ENCODE results near the gene TSTD1. TPM values are rescaled to one million over a fixed set of nuclear protein-coding genes. Genes with fewer than 3 reads are reported as not detected.

TSTD1 gene
- total RNA-seq, 4 donors from 2014 or later = 8.6 to 52.6 (median 16.8) TPM

DNA sequence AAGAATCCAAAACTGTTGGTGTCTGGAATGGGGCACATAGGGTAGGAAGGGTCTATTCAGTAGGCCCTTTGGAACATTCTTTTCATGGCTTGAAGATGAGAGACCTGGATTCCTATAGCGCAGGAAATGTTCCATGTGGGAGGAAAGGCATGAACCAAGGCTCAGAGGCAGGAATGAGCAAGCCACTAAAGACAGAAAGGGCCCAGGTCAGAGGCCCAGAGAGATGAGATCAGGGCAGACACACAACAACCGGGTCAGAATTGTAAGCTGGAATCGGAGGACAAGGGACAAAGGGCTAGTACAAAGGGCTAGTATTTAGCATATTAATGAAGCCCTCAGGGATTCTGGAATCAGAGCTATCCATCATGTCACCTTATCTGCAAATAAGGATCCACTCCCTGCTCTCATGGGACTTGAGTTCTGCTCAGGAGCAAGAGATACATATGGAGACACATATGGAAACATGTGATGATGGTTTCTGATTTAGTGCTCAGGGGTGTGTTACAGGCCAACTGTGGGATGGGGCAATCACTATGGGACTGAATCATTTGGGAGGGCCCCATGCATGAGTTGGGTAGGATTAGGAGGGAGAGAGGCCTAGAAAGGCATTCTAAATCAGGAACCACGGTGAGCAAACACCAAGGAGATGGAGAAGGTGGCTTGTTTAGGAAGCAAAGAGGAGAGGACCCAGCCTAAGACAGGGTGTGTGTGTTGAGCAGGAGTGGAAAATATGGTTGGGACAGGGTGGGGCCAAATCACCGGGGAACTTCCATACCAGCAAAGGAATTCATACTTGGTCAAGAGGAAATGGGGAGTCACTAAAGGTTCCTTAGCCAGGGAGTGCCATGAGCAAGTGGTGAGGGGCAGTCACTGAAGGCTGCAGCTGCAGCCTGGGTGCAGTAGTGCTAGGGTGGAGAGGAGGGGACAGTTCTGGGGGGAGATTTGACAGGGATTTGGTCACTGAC, 42.0 kb upstream of the TSTD1 start:
- no peaks in the 10 kb centered on the region for H3K27me3 ChIP-seq
- H3K9me3 ChIP-seq = no peaks in the 10 kb centered on the region
- intact Hi-C loops (cut with DNase I; ENCODE audit: low total_unique reads) = no loop called here
- in situ Hi-C loops (cut with MboI; ENCODE audit: low sequenced_read_pairs in 4 of 4) = no loop called here
- TF ChIP-seq CTCF (IDR thresholded peaks at IDR 0.05 in 4 of 5, conservative IDR thresholded peaks at IDR 0.05 in 1 of 5) (no peak), POLR2A (IDR thresholded peaks at IDR 0.05) (no peak)
- no peak overlapping the region for H3K27ac ChIP-seq
- no peak overlapping the region for H3K4me3 ChIP-seq
- ATAC-seq (no peak), DNase-seq (no peak)
- H3K36me3 ChIP-seq = no peaks in the 10 kb centered on the region
- H3K4me1 ChIP-seq = no peaks in the 10 kb centered on the region

DNA sequence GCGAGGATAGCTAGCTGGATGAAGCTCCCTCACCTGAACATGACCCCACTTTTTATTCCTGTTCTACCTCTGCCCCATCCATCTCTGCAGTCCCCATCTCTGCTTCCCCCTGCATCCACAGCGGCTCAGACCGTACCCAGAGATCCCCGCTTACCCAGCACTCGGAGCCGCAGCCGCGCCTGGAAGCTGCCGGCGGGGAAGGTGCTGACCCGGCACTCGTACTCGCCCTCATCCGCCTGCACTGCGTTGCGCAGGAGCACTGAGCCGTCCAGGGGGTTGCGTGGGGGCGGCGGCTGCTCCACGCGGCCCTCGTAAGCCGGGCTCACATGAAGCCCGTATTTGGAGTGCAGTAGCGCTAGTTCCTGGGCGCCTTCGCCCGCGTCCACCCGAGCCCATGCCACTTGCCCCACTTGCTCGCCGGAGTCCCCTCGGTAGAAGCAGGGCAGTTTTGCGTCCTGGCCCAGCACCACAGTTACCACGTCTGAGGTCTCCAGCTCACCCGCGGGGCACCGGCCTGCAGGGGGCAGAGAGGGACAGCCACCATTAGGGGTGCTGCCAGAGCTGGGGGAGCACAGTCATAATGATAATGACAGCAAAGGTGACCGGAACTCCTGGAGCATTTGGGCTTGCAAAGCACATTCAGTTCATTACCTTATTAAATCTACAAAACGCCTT, 40.8 kb upstream of the TSTD1 start:
- H3K36me3 ChIP-seq = no peaks in the 10 kb centered on the region
- H3K27me3 ChIP-seq = no peaks in the 10 kb centered on the region
- intact Hi-C loops (cut with DNase I; ENCODE audit: low total_unique reads) = no loop called here
- no peak for TF ChIP-seq POLR2A (IDR thresholded peaks at IDR 0.05)
- no peak for TF ChIP-seq CTCF (IDR thresholded peaks at IDR 0.05 in 4 of 5, conservative IDR thresholded peaks at IDR 0.05 in 1 of 5)
- H3K4me1 ChIP-seq = no peaks in the 10 kb centered on the region
- H3K27ac ChIP-seq = no peak overlapping the region
- no peak overlapping the region for H3K4me3 ChIP-seq
- H3K9me3 ChIP-seq = no peaks in the 10 kb centered on the region
- no peak for DNase-seq
- ATAC-seq = no peak
- in situ Hi-C loops (cut with MboI; ENCODE audit: low sequenced_read_pairs in 4 of 4) = no loop called here

DNA sequence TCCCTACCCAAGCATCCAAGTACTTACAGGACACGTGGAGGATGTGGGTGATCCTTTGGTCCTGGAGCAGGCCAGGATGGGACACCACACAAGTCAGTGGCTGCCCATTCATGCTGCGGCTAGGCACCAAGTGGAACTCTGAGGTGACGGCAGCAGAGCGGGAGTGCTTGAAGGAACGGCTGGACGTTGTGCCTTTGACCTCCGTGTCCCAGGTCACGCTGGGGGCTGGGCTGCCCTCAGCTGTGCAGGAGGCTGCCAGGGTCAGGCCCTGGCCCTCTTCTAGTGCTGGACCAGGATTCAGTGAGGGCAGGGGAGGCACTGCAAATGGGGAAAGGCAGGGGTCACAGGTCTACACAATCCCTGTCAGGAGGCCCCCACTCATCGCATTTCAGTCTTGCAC, 38.7 kb upstream of the TSTD1 start:
- H3K4me1 ChIP-seq = no peaks in the 10 kb centered on the region
- H3K27me3 ChIP-seq = no peaks in the 10 kb centered on the region
- TF ChIP-seq POLR2A (IDR thresholded peaks at IDR 0.05) (no peak), CTCF (IDR thresholded peaks at IDR 0.05 in 4 of 5, conservative IDR thresholded peaks at IDR 0.05 in 1 of 5) (no peak)
- DNase-seq (no peak), ATAC-seq (no peak)
- intact Hi-C loops (cut with DNase I; ENCODE audit: low total_unique reads) = no loop called here
- no peak overlapping the region for H3K27ac ChIP-seq
- no peak overlapping the region for H3K4me3 ChIP-seq
- in situ Hi-C loops (cut with MboI; ENCODE audit: low sequenced_read_pairs in 4 of 4) = no loop called here
- no peaks in the 10 kb centered on the region for H3K36me3 ChIP-seq
- H3K9me3 ChIP-seq = no peaks in the 10 kb centered on the region

- Histone ChIP-seq H3K4me3 (no peak overlapping the region), H3K36me3 (no peaks in the 10 kb centered on the region), H3K27ac (no peak overlapping the region), H3K9me3 (no peaks in the 10 kb centered on the region), H3K27me3 (no peaks in the 10 kb centered on the region), H3K4me1 (no peaks in the 10 kb centered on the region)
- in situ Hi-C loops (cut with MboI; ENCODE audit: low sequenced_read_pairs in 4 of 4) (no loop called here), intact Hi-C loops (cut with DNase I; ENCODE audit: low total_unique reads) (no loop called here)
- no peak for TF ChIP-seq POLR2A (IDR thresholded peaks at IDR 0.05)
- TF ChIP-seq CTCF (IDR thresholded peaks at IDR 0.05 in 4 of 5, conservative IDR thresholded peaks at IDR 0.05 in 1 of 5) = no peak
- DNase-seq (no peak), ATAC-seq (no peak)
Measured at GRCh38 chr1:161076410-161076809, 37.6 kb upstream of the TSTD1 start.

Measured in gastrocnemius medialis (tissue), 4 donors.